Esophagus muscularis mucosa (tissue), 4 donors: ENCODE data around the gene KCNJ10.

ENCODE experiments used
- EP300 ChIP-seq: sonication (generic); formaldehyde crosslinking; IDR thresholded peaks from one replicate; pipeline ENCODE4 v1.6.1; 2017; ENCODE audit warnings: antibody characterized with exemption
- POLR2A ChIP-seq: fragments of 450-650 bp; IDR thresholded peaks from one replicate; pipeline ENCODE4 v1.6.1; 2017; ENCODE audit warnings: antibody characterized with exemption, moderate library complexity, mild to moderate bottlenecking, low read depth
- POLR2AphosphoS5 ChIP-seq, 2 donors: sonication (generic); formaldehyde crosslinking; IDR thresholded peaks; one replicate each; pipeline ENCODE4 v1.6.1; 2017; ENCODE audit warnings: antibody characterized with exemption in 2 of 2
- TF ChIP-seq, protein P1 (sequence below), 3 experiments: fragments of 200-600 bp in 2 of 3; fragments of 450-650 bp in 1 of 3; sonication (generic) in 2 of 3; IDR thresholded peaks; one replicate each; pipeline ENCODE4 v1.5.1; 2017 to 2019; ENCODE audit warnings: antibody characterized with exemption in 3 of 3, mild to moderate bottlenecking in 2 of 3, moderate library complexity in 1 of 3

DNA sequence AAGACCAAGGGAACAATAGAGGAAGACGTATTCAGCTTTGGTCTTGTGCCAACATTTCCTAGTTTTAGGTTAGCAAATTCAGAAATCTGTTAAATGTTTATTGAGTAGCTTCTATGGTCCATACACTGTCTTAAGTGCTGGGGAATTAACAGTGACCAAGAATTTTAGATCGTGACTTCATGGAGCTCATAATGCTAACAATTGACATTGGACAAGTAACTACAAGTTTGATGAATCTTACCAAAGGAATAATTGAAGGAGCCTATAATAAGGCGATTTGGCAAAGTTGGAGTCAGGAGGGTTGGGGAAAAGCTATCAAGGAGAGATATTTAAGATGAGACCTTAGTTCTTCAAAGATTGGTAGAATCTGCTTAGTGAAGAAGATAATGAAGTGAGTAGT lies 114.5 kb downstream of the KCNJ10 start:
- TF ChIP-seq, protein P1, sequence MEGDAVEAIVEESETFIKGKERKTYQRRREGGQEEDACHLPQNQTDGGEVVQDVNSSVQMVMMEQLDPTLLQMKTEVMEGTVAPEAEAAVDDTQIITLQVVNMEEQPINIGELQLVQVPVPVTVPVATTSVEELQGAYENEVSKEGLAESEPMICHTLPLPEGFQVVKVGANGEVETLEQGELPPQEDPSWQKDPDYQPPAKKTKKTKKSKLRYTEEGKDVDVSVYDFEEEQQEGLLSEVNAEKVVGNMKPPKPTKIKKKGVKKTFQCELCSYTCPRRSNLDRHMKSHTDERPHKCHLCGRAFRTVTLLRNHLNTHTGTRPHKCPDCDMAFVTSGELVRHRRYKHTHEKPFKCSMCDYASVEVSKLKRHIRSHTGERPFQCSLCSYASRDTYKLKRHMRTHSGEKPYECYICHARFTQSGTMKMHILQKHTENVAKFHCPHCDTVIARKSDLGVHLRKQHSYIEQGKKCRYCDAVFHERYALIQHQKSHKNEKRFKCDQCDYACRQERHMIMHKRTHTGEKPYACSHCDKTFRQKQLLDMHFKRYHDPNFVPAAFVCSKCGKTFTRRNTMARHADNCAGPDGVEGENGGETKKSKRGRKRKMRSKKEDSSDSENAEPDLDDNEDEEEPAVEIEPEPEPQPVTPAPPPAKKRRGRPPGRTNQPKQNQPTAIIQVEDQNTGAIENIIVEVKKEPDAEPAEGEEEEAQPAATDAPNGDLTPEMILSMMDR (IDR thresholded peaks at IDR 0.05): no peak
- TF ChIP-seq POLR2AphosphoS5 (IDR thresholded peaks at IDR 0.05) (no peak), POLR2A (no peak), EP300 (no peak)
